HG03175 (cell line): ENCODE measurements around the gene MYEF2.

Source experiments
- ATAC-seq: cut with Tn5 transposase; IDR thresholded peaks from one replicate; pipeline ENCODE4 v1.9.1; 2021; ENCODE audit warnings: mild to moderate bottlenecking, moderate library complexity; ENCODE audit not compliant: unreplicated experiment

The MYEF2 gene

GRCh38 chr15:48147358-48147757 is 30.7 kb downstream of the MYEF2 start:
- no peak for ATAC-seq

- no peak for ATAC-seq
Measured at GRCh38 chr15:48145923-48146322, 32.2 kb downstream of the MYEF2 start.

DNA sequence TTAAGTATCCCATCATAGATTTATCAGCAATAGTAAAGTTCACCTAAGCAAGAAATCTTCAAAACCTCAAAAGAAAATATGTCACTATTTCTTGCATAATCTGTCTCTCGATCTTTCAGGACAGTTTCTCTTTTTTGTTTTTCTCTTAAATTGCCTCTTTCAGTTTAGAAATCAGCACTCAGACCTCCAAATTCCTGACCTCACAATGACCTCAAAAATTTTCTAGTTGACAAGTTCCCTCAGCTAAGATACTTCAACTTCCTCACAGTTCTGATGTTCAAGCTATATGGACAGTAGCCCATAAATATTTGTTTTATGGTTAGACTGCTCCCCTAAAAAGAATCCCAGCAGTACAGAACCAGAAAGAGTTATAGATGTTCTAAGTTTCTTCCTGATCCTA is 33.2 kb downstream of the MYEF2 start:
- ATAC-seq: no peak

DNA sequence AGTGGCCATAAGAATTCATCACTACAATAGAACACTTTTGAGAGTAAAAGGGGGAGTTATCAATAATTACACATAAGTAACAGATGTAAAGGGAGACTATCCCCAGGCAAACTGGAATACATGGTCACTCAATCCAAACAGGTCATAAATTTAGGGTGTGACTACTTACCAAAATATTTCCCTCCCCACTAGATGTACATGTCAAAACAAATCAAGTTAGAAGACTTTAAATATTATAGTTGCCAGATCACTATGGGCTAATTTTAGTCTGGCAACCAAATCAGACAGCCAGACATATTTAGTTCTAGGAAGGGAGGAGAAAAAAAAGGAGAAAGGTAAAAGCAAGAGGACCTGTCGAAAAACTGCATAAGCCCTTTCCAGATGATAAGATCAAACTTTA is 34.2 kb downstream of the MYEF2 start:
- ATAC-seq: no peak

DNA sequence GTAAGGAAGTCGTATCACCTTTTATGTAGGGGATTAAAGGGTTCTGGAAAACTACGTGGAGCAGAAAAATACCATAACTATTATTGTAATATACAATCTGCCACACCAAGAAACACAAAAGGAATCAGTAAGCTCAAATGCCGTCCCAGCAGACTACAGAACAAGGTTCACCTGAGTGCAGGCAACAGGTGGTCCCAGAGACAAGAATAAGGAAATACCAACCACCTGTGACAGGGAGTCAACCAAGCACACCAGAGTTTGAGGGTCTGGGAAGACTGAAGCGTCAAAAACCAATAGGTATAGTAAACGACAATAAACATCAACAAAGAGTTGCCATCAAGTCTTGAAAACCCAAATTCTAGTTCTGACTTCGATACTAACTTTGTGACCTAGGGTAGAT is 45.2 kb downstream of the MYEF2 start:
- no peak for ATAC-seq

DNA sequence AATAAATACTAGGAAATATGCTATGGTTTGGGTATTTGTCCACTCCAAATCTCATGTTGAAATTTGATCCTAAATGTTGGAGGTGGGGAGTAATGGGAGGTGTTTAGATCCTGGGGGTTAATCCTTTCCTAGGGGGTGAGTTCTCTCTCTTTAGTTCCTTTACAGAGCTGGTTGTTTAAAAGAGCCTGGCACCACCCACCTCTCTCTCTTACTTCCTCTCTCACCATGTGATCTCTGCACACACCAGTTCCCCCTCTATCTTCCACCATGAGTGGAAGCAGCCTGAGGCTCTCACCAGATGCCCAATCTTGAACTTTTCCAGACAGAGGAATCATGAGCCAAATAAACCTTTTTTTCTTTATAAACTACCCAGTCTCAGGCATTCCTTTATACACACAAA is 46.8 kb downstream of the MYEF2 start:
- ATAC-seq: no peak

DNA sequence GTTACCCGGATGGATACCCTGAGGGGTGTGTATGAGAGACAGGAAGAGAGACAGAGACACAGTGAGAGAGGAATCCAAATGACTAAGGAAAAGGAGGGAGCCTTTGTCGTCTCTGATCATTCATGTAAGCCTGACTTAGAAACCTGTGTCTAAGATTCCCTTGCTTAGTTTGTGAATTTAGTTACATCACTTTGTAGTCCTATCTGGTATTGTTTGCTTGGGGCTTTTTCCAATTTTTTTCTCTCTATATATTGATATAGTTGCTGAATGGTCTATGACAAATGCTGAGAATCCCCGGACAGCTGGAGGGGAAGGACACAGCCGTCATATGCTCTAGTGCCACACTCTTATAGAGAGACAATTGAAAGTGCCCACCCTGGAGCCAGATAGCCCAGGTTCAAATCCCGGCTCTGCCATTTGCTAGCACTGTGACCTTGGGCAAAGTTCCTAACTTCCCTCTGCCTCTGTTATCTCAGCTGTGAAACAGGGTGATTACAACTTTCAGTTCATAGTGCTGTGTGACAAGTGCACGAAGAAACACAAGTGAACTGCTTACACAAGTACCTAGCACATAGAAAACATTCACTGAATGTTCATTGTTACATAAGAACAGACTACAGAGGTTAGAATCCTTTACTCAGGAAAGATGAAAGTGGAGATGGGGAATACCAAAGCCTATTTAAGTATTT is 51.3 kb downstream of the MYEF2 start:
- ATAC-seq: no peak

- ATAC-seq: no peak
Measured at GRCh38 chr15:48121849-48122248, 56.2 kb downstream of the MYEF2 start.

GRCh38 chr15:48120745-48121144 is 57.4 kb downstream of the MYEF2 start, which contains the start of gene SLC24A5:
TSS of gene SLC24A5 (plus strand) at chr15:48120990. CDS start at chr15:48121045, 55 bp downstream.
- no peak for ATAC-seq

DNA sequence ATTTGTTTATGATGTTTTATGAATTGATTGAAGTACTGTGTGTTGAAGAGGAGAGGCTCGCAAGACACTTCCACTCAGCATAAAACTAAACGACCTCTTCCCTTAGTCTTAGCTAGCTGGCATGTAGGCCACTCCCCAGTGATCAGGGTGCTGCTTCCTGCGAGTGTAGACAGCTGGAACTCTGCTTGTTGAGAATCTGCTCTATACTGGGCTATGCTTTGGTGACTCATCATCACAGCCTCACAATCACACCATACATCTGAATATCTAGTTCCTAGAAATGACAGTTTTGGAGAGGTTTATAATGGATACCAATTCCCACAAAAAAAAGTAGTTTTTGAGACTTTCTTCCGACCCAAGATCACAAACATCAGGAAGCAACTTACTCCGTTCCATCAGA is 58.8 kb downstream of the MYEF2 start:
- no peak for ATAC-seq

GRCh38 chr15:48112242-48112641 is 65.9 kb downstream of the MYEF2 start:
- ATAC-seq: no peak

- no peak for ATAC-seq
Measured at GRCh38 chr15:48109856-48110531, 68.1 kb downstream of the MYEF2 start.

- ATAC-seq: no peak
Measured at GRCh38 chr15:48109212-48109611, 68.9 kb downstream of the MYEF2 start.

- ATAC-seq: no peak
Measured at GRCh38 chr15:48105936-48106335, 72.2 kb downstream of the MYEF2 start.

GRCh38 chr15:48103647-48104046 is 74.4 kb downstream of the MYEF2 start:
- no peak for ATAC-seq

- ATAC-seq: no peak
Measured at GRCh38 chr15:48102167-48102566, 75.9 kb downstream of the MYEF2 start.

DNA sequence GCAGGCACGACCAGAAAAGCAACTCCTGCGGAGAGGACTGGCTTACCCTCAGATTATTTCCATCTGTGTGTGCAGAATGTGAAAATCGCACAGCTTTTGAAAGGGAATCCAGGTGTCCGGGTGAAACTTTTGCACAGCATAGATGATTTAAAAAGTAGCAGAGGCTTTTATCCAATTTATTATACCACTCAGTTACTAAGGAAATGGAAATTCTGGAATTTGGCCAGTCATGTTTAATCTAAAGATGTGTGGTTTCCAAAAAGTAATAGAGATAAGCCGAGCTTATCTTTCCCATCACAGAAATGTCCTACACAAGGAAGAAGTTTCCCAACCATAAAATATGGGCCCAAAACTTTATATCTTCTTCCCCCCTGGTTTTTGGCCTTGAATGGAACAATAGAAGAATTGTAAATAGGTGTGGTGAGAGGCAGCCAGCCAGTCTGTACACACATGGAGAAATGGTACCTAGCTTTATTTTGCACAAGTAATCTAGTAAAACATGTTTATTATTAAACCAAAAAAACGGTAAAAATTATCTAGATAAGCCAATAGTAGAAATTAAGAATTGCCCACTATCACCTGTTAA is 76.6 kb downstream of the MYEF2 start:
- no peak for ATAC-seq

DNA sequence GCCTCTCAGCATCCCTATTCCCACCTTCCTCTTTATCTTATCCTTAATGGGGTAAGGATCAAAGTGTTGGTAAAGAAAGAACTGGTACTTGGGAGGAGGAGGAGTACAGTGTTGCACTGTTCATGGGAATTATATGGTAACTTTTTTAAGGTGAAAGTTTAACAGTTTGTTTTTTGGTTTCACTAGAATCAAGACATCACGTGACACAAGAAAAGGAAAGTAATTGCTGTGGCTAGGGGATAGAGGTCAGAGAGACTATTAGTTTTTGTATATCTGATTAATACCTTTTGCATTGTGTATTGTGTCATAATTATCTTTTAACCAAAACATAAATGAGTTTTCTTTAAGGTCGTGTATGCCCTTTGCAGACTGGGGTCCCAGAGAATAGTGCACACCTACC is 80.8 kb downstream of the MYEF2 start:
- no peak for ATAC-seq

DNA sequence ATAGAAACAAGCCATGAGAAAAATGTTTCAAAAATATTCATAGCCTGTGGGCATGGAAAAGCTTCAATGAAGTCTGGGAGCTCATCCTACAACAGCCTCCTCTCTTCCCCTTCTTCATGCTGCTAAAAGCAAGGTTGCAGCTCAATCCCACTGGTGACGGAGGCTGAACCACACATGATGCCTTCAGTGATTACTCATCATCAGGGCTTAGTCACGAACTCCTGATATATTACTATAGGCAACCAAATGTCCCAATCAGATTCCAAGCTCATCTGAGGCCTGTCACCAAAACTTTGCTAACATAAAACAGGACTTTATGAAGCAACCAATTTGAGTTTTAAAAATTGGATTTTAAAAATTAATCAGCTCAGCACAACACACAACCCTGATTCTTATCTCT is 81.3 kb downstream of the MYEF2 start:
- ATAC-seq: no peak

GRCh38 chr15:48096355-48096786 is 81.7 kb downstream of the MYEF2 start:
- no peak for ATAC-seq

GRCh38 chr15:48091522-48091921 is 86.6 kb downstream of the MYEF2 start:
- no peak for ATAC-seq

DNA sequence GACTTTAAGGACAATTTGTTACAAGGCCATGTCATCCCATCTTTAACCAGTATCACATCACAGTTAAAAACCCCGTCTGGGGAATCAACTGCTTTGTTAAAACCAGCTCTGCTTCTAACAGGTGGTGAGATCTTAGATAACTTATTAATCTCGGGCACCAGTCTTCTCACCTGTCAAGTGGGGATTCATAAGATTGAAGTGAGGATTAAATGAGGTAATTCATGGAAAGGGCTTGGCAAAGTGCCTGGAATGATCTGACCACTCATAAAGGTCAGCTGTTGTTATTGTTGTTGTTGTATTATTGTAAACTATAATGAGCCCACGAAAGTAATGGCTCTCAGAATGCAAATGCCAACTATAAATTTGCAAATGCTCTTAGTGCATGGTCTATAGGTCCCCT is 87.4 kb downstream of the MYEF2 start:
- ATAC-seq: no peak
